ENCODE measurements around the gene OSER1. TPM values are rescaled to one million over a fixed set of nuclear protein-coding genes. Genes with fewer than 3 reads are reported as not detected.

The OSER1 gene
- total RNA-seq, 5 donors from 2014 or later (not counting 1 experiment from before 2014, with no cell fraction given): 28.7 to 96.7 (median 35.4) TPM

DNA sequence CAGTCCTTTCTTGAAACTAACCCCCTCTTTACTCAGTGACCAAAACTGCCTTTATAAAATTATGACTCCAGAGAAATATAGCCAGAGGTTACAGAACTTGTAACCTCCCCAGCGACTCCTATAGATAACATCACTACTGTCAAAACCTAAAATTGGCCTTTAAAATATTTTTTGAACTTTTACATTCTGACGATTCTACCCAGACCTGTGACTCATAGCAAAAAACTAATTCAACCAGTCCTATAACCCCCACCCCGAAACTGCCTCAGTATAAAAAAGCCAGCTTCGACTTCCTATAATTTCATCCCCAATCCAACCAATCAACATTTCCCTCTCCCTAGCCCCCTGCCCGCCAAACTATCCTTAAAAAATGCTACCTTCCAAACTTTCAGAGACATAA lies 37.5 kb downstream of the OSER1 start:
- Histone ChIP-seq H3K4me1 (ENCODE audit: control insufficient read depth in 1 of 2, extremely low read depth in 1 of 2, insufficient read depth in 2 of 2, low read length in 2 of 2) (no peaks in the 10 kb centered on the region), H3K27ac (ENCODE audit: low read length) (no peak overlapping the region), H3K36me3 (ENCODE audit: control insufficient read depth in 2 of 2, extremely low read depth in 1 of 2, insufficient read depth in 1 of 2, low read length in 1 of 2) (no peaks in the 10 kb centered on the region), H3K27me3 (replicated peaks in 1 of 2; ENCODE audit: control insufficient read depth in 2 of 2, extremely low read depth in 1 of 2, insufficient read depth in 2 of 2, low read length in 1 of 2) (peaks cover 19 to 41% of the 10 kb centered on the region in 2 experiments), H3K4me3 (ENCODE audit: control insufficient read depth in 1 of 2, extremely low read depth in 1 of 2, low read length in 1 of 2) (no peak overlapping the region), H3K9me3 (no peaks in the 10 kb centered on the region)
- no peak overlapping the region for H3K27ac Mint-ChIP-seq
- POLR2A ChIA-PET: no interaction called here
- no peak for DNase-seq
- 68% methylated on average over 5 of the region's 5 CpGs for WGBS (ENCODE audit: insufficient coverage)
- H3K36me3 Mint-ChIP-seq: no peaks in the 10 kb centered on the region
- CTCF ChIA-PET: interaction anchor here in 1 of 2 donors (0.6 kb wide), 1 partner anchor 13 kb away, joined by 8 read pairs; no protein-coding TSS in a partner anchor
- no peak overlapping the region for H3K4me3 Mint-ChIP-seq
- peaks cover 42 to 54% of the 10 kb centered on the region in 2 donors for H3K27me3 Mint-ChIP-seq
- no peaks in the 10 kb centered on the region for H3K4me1 Mint-ChIP-seq
- peaks cover 0 to 4% (median 2%) of the 10 kb centered on the region in 3 donors for H3K9me3 Mint-ChIP-seq
- ATAC-seq (replicated peaks in 1 of 4): no peak

DNA sequence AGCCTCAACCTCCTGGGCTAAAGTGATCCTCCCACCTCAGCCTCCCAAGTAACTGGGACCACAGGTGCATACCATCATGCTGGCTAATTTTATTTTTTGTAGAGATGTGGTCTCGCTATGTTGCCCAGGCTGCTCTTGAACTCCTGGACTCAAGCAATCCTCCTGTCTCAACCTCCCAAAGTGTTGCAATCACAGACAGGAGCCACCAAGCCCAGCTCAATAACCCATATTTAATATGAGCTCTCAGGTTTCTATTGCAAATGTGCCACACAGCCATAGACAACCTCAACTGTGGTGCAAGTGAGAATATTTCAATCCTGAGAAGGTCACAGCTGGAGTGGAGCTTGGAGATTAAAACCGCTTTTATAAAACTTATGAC lies 38.0 kb downstream of the OSER1 start:
- no peaks in the 10 kb centered on the region for H3K36me3 ChIP-seq (ENCODE audit: control insufficient read depth in 2 of 2, extremely low read depth in 1 of 2, insufficient read depth in 1 of 2, low read length in 1 of 2)
- Mint-ChIP-seq H3K27me3 (peaks cover 46 to 49% of the 10 kb centered on the region in 2 donors), H3K27ac (no peak overlapping the region), H3K4me1 (no peaks in the 10 kb centered on the region), H3K36me3 (no peaks in the 10 kb centered on the region), H3K9me3 (peaks cover 0 to 4% (median 2%) of the 10 kb centered on the region in 3 donors), H3K4me3 (no peak overlapping the region)
- H3K4me1 ChIP-seq (ENCODE audit: control insufficient read depth in 1 of 2, extremely low read depth in 1 of 2, insufficient read depth in 2 of 2, low read length in 2 of 2): no peaks in the 10 kb centered on the region
- no peaks in the 10 kb centered on the region for H3K9me3 ChIP-seq
- no peak overlapping the region for H3K27ac ChIP-seq (ENCODE audit: low read length)
- no CpG with 5 or more reads among the region's 2 CpGs for WGBS (ENCODE audit: insufficient coverage)
- POLR2A ChIA-PET: no interaction called here
- DNase-seq (no peak), ATAC-seq (replicated peaks in 1 of 4) (no peak)
- CTCF ChIA-PET: interaction anchor here in 1 of 2 donors (0.6 kb wide), 1 partner anchor 14 kb away, joined by 8 read pairs; no protein-coding TSS in a partner anchor
- peaks cover 20 to 41% of the 10 kb centered on the region in 2 experiments for H3K27me3 ChIP-seq (replicated peaks in 1 of 2; ENCODE audit: control insufficient read depth in 2 of 2, extremely low read depth in 1 of 2, insufficient read depth in 2 of 2, low read length in 1 of 2)
- H3K4me3 ChIP-seq (ENCODE audit: control insufficient read depth in 1 of 2, extremely low read depth in 1 of 2, low read length in 1 of 2): no peak overlapping the region

- ATAC-seq (replicated peaks in 1 of 4) (no peak), DNase-seq (no peak)
- 50% methylated on average over 1 of the region's 6 CpGs for WGBS (ENCODE audit: insufficient coverage)
- Mint-ChIP-seq H3K9me3 (peaks cover 0 to 4% (median 2%) of the 10 kb centered on the region in 3 donors), H3K4me3 (no peak overlapping the region), H3K4me1 (no peaks in the 10 kb centered on the region), H3K36me3 (no peaks in the 10 kb centered on the region), H3K27ac (no peak overlapping the region), H3K27me3 (peaks cover 51 to 52% of the 10 kb centered on the region in 2 donors)
- ChIA-PET POLR2A (no interaction called here), CTCF (no interaction called here)
- H3K36me3 ChIP-seq (ENCODE audit: control insufficient read depth in 2 of 2, extremely low read depth in 1 of 2, insufficient read depth in 1 of 2, low read length in 1 of 2): no peaks in the 10 kb centered on the region
- H3K27ac ChIP-seq (ENCODE audit: low read length): no peak overlapping the region
- H3K27me3 ChIP-seq (replicated peaks in 1 of 2; ENCODE audit: control insufficient read depth in 2 of 2, extremely low read depth in 1 of 2, insufficient read depth in 2 of 2, low read length in 1 of 2): peaks cover 20 to 35% of the 10 kb centered on the region in 2 experiments
- no peak overlapping the region for H3K4me3 ChIP-seq (ENCODE audit: control insufficient read depth in 1 of 2, extremely low read depth in 1 of 2, low read length in 1 of 2)
- H3K9me3 ChIP-seq: no peaks in the 10 kb centered on the region
- no peaks in the 10 kb centered on the region for H3K4me1 ChIP-seq (ENCODE audit: control insufficient read depth in 1 of 2, extremely low read depth in 1 of 2, insufficient read depth in 2 of 2, low read length in 2 of 2)
Observed at GRCh38 chr20:44171775-44172571, 38.6 kb downstream of the OSER1 start.

DNA sequence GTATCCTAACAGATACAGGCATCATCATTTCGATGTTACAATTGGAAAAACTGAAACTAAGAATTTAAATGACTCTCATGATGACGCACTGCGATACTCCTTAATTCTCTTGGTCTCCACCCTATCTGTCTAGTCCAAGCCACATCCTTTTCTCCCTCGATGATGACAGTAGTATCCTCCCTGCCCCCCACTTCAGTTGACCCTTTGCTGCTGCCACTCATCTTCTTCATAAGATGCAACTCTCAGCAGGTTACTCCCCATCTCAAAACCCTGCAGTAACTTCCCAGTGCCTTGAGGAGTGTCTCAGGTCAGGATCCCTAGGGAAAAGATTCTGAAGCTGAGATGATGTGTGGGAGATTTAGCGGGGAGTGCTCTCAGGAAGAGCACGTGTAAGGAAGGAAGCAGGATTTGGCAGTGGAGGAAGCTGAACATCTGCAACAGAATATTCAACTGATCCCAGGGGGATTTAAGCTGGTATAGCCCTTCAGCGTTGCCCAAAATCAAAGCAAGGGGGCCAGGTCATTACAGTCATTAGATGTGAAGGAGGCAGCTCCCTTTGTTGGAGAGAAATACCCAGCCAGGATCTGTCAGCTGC lies 39.7 kb downstream of the OSER1 start:
- Histone ChIP-seq H3K27me3 (replicated peaks in 1 of 2; ENCODE audit: control insufficient read depth in 2 of 2, extremely low read depth in 1 of 2, insufficient read depth in 2 of 2, low read length in 1 of 2) (peaks cover 21 to 31% of the 10 kb centered on the region in 2 experiments), H3K36me3 (ENCODE audit: control insufficient read depth in 2 of 2, extremely low read depth in 1 of 2, insufficient read depth in 1 of 2, low read length in 1 of 2) (no peaks in the 10 kb centered on the region), H3K4me3 (ENCODE audit: control insufficient read depth in 1 of 2, extremely low read depth in 1 of 2, low read length in 1 of 2) (no peak overlapping the region), H3K9me3 (no peaks in the 10 kb centered on the region), H3K27ac (ENCODE audit: low read length) (no peak overlapping the region), H3K4me1 (ENCODE audit: control insufficient read depth in 1 of 2, extremely low read depth in 1 of 2, insufficient read depth in 2 of 2, low read length in 2 of 2) (no peaks in the 10 kb centered on the region)
- ChIA-PET CTCF (no interaction called here), POLR2A (no interaction called here)
- DNase-seq (no peak), ATAC-seq (replicated peaks in 1 of 4) (no peak)
- Mint-ChIP-seq H3K4me3 (no peak overlapping the region), H3K36me3 (no peaks in the 10 kb centered on the region), H3K4me1 (no peaks in the 10 kb centered on the region), H3K27me3 (peaks cover 47 to 53% of the 10 kb centered on the region in 2 donors), H3K27ac (no peak overlapping the region), H3K9me3 (peaks cover 0 to 4% (median 2%) of the 10 kb centered on the region in 3 donors)
- 52% methylated on average over 6 of the region's 7 CpGs for WGBS (ENCODE audit: insufficient coverage)

GRCh38 chr20:44167736-44168135 lies 42.8 kb downstream of the OSER1 start:
- ChIA-PET POLR2A (no interaction called here), CTCF (no interaction called here)
- Histone ChIP-seq H3K4me3 (ENCODE audit: control insufficient read depth in 1 of 2, extremely low read depth in 1 of 2, low read length in 1 of 2) (no peak overlapping the region), H3K36me3 (ENCODE audit: control insufficient read depth in 2 of 2, extremely low read depth in 1 of 2, insufficient read depth in 1 of 2, low read length in 1 of 2) (no peaks in the 10 kb centered on the region), H3K27me3 (replicated peaks in 1 of 2; ENCODE audit: control insufficient read depth in 2 of 2, extremely low read depth in 1 of 2, insufficient read depth in 2 of 2, low read length in 1 of 2) (peaks cover 15 to 21% of the 10 kb centered on the region in 2 experiments), H3K4me1 (ENCODE audit: control insufficient read depth in 1 of 2, extremely low read depth in 1 of 2, insufficient read depth in 2 of 2, low read length in 2 of 2) (no peaks in the 10 kb centered on the region), H3K27ac (ENCODE audit: low read length) (no peak overlapping the region), H3K9me3 (no peaks in the 10 kb centered on the region)
- WGBS (ENCODE audit: insufficient coverage): no CpG with 5 or more reads among the region's 3 CpGs
- DNase-seq: no peak
- no peaks in the 10 kb centered on the region for H3K4me1 Mint-ChIP-seq
- ATAC-seq (replicated peaks in 1 of 4): no peak
- peaks cover 0 to 4% (median 2%) of the 10 kb centered on the region in 3 donors for H3K9me3 Mint-ChIP-seq
- no peaks in the 10 kb centered on the region for H3K36me3 Mint-ChIP-seq
- no peak overlapping the region for H3K27ac Mint-ChIP-seq
- H3K4me3 Mint-ChIP-seq: no peak overlapping the region
- H3K27me3 Mint-ChIP-seq: peaks cover 51 to 57% of the 10 kb centered on the region in 2 donors

- POLR2A ChIA-PET: interaction anchor here in 1 of 2 donors (0.5 kb wide), 1 partner anchor 216 kb away, joined by 4 read pairs; no protein-coding TSS in a partner anchor
- H3K9me3 Mint-ChIP-seq: peaks cover 0 to 4% (median 2%) of the 10 kb centered on the region in 3 donors
Observed at GRCh38 chr20:44166477-44166876, 44.1 kb downstream of the OSER1 start.

More at GRCh38 chr20:44166477-44166876, 44.1 kb downstream of the OSER1 start:
- Mint-ChIP-seq H3K27ac (no peak overlapping the region), H3K36me3 (no peaks in the 10 kb centered on the region), H3K4me3 (no peak overlapping the region), H3K27me3 (peaks cover 48 to 57% of the 10 kb centered on the region in 2 donors), H3K4me1 (no peaks in the 10 kb centered on the region)
- DNase-seq (no peak), ATAC-seq (replicated peaks in 1 of 4) (no peak)
- CTCF ChIA-PET: no interaction called here
- H3K27ac ChIP-seq (ENCODE audit: low read length): no peak overlapping the region
- peaks cover 13 to 16% of the 10 kb centered on the region in 2 experiments for H3K27me3 ChIP-seq (replicated peaks in 1 of 2; ENCODE audit: control insufficient read depth in 2 of 2, extremely low read depth in 1 of 2, insufficient read depth in 2 of 2, low read length in 1 of 2)
- H3K4me1 ChIP-seq (ENCODE audit: control insufficient read depth in 1 of 2, extremely low read depth in 1 of 2, insufficient read depth in 2 of 2, low read length in 2 of 2): no peaks in the 10 kb centered on the region
- H3K4me3 ChIP-seq (ENCODE audit: control insufficient read depth in 1 of 2, extremely low read depth in 1 of 2, low read length in 1 of 2): no peak overlapping the region
- no peaks in the 10 kb centered on the region for H3K36me3 ChIP-seq (ENCODE audit: control insufficient read depth in 2 of 2, extremely low read depth in 1 of 2, insufficient read depth in 1 of 2, low read length in 1 of 2)
- 60% methylated on average over 1 of the region's 4 CpGs for WGBS (ENCODE audit: insufficient coverage)
- no peaks in the 10 kb centered on the region for H3K9me3 ChIP-seq

Data from T-cell (primary cell).